Astrocyte of the spinal cord (primary cell): Measurements from ENCODE around the gene SLC35F3.

Experiments used
- DNase-seq: peaks from one replicate; pipeline ENCODE4 v3.0.0; 2011; ENCODE audit warnings: low read depth, low spot score
- H3K4me3 ChIP-seq: 2 replicates; pipeline ENCODE4 v1.5.1; 2011; ENCODE audit warnings: low read depth, mild to moderate bottlenecking, low read length, moderate library complexity
- in situ Hi-C: cut with HindIII; loops from 2 replicates; pipeline ENCODE4 v1.10.0; 2017; ENCODE audit warnings: low sequenced_read_pairs
- TF ChIP-seq, protein P1 (sequence below): IDR thresholded peaks from 2 replicates; pipeline ENCODE4 v1.5.1; 2012; ENCODE audit warnings: low read depth, mild to moderate bottlenecking, low read length, inconsistent platforms

SLC35F3 gene

DNA sequence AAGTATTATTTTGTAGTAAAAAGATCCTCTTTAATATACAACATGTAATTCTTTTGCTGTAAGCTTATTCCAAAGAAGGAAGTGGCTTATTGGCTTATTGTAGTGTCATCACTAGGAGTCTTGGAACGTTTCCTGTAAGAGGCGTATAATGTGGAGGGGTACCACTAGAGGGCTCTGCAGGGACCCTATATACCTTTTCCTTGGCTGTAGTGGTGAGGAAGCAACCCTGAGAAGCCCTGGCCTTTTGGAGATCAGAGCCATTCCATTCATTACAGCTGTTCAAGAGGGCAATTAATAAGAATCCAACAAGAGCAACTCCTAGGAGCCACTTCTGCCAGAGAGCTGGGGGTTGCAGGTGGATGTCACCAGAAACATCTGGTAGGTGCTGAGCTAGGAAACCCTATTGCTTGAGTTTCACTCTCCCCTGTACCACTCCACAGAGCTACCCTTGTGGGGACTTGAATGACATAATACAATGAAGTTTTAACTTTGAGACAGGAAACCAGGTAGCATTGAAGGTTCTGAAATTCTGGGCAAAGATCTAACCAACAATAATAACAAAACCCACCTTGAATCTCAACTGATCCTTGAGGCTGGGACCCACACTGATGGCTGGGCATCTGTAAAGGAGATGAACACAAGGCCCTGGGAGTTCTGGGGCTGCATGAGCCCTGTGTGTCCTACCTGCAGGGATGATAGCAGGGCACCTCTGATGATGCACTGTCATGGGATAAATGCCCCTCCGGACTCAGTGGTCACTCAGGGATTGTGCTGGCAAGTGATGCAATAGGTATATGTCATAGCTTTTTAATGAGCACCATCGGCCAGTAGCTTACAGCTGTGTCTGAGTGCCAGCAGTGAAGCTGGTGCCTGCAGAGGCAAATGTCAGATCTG lies 308.5 kb downstream of the SLC35F3 start:
- TF ChIP-seq, protein P1, sequence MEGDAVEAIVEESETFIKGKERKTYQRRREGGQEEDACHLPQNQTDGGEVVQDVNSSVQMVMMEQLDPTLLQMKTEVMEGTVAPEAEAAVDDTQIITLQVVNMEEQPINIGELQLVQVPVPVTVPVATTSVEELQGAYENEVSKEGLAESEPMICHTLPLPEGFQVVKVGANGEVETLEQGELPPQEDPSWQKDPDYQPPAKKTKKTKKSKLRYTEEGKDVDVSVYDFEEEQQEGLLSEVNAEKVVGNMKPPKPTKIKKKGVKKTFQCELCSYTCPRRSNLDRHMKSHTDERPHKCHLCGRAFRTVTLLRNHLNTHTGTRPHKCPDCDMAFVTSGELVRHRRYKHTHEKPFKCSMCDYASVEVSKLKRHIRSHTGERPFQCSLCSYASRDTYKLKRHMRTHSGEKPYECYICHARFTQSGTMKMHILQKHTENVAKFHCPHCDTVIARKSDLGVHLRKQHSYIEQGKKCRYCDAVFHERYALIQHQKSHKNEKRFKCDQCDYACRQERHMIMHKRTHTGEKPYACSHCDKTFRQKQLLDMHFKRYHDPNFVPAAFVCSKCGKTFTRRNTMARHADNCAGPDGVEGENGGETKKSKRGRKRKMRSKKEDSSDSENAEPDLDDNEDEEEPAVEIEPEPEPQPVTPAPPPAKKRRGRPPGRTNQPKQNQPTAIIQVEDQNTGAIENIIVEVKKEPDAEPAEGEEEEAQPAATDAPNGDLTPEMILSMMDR = peak; percentile 56
- peak; percentile 52 for DNase-seq
- no peak overlapping the region for H3K4me3 ChIP-seq
- in situ Hi-C loops = no loop called here

GRCh38 chr1:234213658-234214128 lies 309.2 kb downstream of the SLC35F3 start:
- DNase-seq = no peak
- peak overlapping the region; percentile 33 for H3K4me3 ChIP-seq

DNA sequence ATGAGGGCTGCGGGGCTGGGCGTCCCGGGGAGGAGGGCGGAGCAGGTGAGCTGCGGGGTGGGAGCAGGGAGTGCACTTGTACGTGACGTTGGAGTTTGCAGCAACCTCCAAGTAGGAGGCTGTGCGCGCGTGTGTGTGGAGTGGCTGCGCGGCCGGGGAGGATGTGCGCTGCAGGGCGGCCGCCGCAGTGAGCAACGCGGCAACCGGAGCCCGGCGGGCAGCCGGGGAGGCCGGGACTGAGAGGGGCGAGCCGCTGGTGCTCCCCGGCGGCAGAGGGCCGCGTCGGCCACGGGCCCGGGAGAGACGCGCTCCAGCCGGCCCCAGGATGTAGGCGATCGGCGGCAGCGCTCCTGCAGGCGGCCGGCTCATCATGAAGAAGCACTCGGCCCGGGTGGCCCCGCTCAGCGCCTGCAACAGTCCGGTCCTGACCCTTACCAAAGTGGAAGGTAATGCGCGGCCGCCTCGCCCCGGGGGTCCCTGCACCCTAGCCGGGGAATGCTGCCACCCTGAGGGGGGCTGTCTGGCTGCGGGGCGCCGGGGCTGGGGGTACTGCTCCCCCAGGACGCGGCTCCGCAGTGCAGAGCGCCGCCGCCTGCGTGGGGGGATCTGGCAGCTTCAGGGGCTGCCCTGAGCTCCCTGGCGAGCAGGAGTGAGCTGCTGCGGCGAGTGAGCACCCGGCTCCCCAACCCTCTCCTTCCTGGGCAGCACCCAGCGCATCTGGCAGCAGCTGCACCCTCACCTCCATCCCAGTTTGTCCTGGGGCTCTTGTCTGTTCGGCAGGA lies 309.8 kb downstream of the SLC35F3 start:
- DNase-seq = peak; percentile 24
- TF ChIP-seq, protein P1 = no peak
- in situ Hi-C loops = no loop called here
- H3K4me3 ChIP-seq = peak overlapping the region; percentile 33

More at GRCh38 chr1:234213658-234214128, 309.2 kb downstream of the SLC35F3 start:
- TF ChIP-seq, protein P1 = no peak
- in situ Hi-C loops = no loop called here

- DNase-seq = no peak
- in situ Hi-C loops = no loop called here
- TF ChIP-seq, protein P1 = no peak
- H3K4me3 ChIP-seq = peak overlapping the region; percentile 31
Measured at GRCh38 chr1:234214911-234215892, 310.7 kb downstream of the SLC35F3 start.

DNA sequence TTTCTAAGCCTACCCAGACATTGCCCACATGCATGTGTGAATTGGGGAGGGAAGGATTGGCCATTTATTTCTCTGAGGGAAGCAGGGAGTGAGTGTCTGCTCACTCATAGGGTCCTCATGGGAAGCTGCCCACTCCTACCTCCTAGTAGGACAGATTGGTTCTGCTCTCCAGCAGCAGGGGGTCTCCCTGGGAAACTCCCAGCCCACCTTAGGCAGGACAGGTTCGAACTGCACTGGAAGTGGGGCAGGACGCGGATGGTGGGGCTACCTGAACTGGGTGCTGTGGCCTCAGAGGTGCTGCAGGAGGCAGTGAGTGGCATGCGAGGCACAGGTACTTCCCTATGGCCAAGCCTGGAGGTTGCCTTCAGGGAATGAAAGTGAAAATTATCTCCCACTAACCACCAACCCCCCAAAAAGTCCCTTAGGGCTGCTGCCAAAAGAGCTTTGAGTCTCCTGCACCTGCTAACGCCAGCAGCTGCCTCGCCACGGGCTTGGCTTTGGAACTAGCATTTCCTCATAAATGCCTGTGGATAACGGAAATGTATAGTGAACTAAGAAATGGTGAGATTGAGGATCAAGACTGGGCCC lies 311.7 kb downstream of the SLC35F3 start:
- no peak for DNase-seq
- in situ Hi-C loops = no loop called here
- no peak overlapping the region for H3K4me3 ChIP-seq
- TF ChIP-seq, protein P1 = no peak
